CD4-positive, alpha-beta T cell (primary cell): ENCODE data around the gene HSFX4. TPM values are rescaled to one million over a fixed set of nuclear protein-coding genes. Genes with fewer than 3 reads are reported as not detected.

Source experiments
- ATAC-seq: fragments of 200-7000 bp; cut with Tn5 transposase; one replicate; pipeline ENCODE4 v1.10.0; 2022; ENCODE audit warnings: mild to moderate bottlenecking; ENCODE audit not compliant: poor library complexity
- CTCF ChIA-PET: fragments of 350-600 bp; sonication (Branson Sonifier 250); formaldehyde crosslinking; loops from one replicate; lab custom pipeline; 2021; ENCODE audit warnings: antibody characterized with exemption, inconsistent platforms; lab: Charles Lee
- POLR2A ChIA-PET: fragments of 350-600 bp; sonication (Branson Sonifier 250); formaldehyde crosslinking; loops from one replicate; lab custom pipeline; 2021; ENCODE audit warnings: antibody characterized with exemption, inconsistent platforms; lab: Charles Lee
- DNase-seq, 14 experiments: peaks; one replicate each; pipeline ENCODE4 v3.0.0-alpha.2; 2013 to 2020; ENCODE audit warnings: mixed read lengths in 2 of 14
- H3K27ac ChIP-seq, 2 donors: one replicate each; pipeline versions ENCODE4 v1.5.1 to v1.7.0; 2013; ENCODE audit warnings: low read length in 2 of 2, low read depth in 1 of 2, mild to moderate bottlenecking in 1 of 2
- H3K27me3 ChIP-seq, 2 experiments: 1 replicate in 1 of 2; 2 replicates in 1 of 2; pipeline versions ENCODE4 v1.6.1 to v1.7.0; 2013; ENCODE audit warnings: low read length in 2 of 2, control low read depth in 1 of 2, mild to moderate bottlenecking in 1 of 2, moderate library complexity in 1 of 2; ENCODE audit not compliant: insufficient read depth in 2 of 2, control insufficient read depth in 1 of 2
- H3K36me3 ChIP-seq: one replicate; pipeline ENCODE4 v1.6.1; 2013; ENCODE audit warnings: low read length, control low read depth; ENCODE audit not compliant: insufficient read depth
- H3K4me1 ChIP-seq: one replicate; pipeline ENCODE4 v1.6.1; 2013; ENCODE audit warnings: low read length, control low read depth; ENCODE audit not compliant: insufficient read depth
- H3K4me3 ChIP-seq: one replicate; pipeline ENCODE4 v1.5.1; 2013; ENCODE audit warnings: mild to moderate bottlenecking, low read length, moderate library complexity
- H3K9me3 ChIP-seq, 2 experiments: 1 replicate in 1 of 2; 2 replicates in 1 of 2; pipeline versions ENCODE4 v1.6.1 to v1.7.0; 2013; ENCODE audit warnings: low read length in 2 of 2, mild to moderate bottlenecking in 2 of 2, control low read depth in 1 of 2, moderate library complexity in 1 of 2; ENCODE audit not compliant: control insufficient read depth in 1 of 2, insufficient read depth in 1 of 2
- H3K27ac Mint-ChIP-seq: one replicate; pipeline ENCODE4 v1.8.0; 2020; ENCODE audit warnings: mixed read lengths
- H3K27me3 Mint-ChIP-seq: one replicate; pipeline ENCODE4 v1.8.0; 2021; ENCODE audit warnings: mixed read lengths
- H3K36me3 Mint-ChIP-seq: one replicate; pipeline ENCODE4 v1.8.0; 2021; ENCODE audit warnings: low read depth, mixed read lengths
- H3K4me1 Mint-ChIP-seq: one replicate; pipeline ENCODE4 v1.8.0; 2021; ENCODE audit warnings: low read depth, mixed read lengths
- H3K4me3 Mint-ChIP-seq: one replicate; pipeline ENCODE4 v1.8.0; 2020; ENCODE audit warnings: mild to moderate bottlenecking, mixed read lengths
- H3K9me3 Mint-ChIP-seq: one replicate; pipeline ENCODE4 v1.8.0; 2020; ENCODE audit warnings: mixed read lengths
- CTCF ChIP-seq: fragments of 200-600 bp; IDR thresholded peaks from one replicate; pipeline ENCODE4 v1.8.0; 2022; ENCODE audit warnings: antibody characterized with exemption, mild to moderate bottlenecking
- intact Hi-C, 2 experiments: fragments of 100-400 bp; cut with DNase I in 1 of 2; cut with micrococcal nuclease in 1 of 2; formaldehyde crosslinking; loops; one replicate each; pipeline versions ENCODE4 v1.15.1 to v1.9.0; 2023 to 2025; cut with DNase I, micrococcal nuclease
- total RNA-seq, 174 experiments: library from RNA in 2 of 174; stranded (reverse) in 2 of 174; gene quantifications; one replicate each; pipeline ENCODE4 v1.2.3 and lab custom pipeline; 2021 to 2026

The HSFX4 gene
- total RNA-seq, 2 experiments from 2014 or later: not detected

GRCh38 chrX:149938881-149939654, 9.7 kb downstream of the HSFX4 start:
- H3K4me3 Mint-ChIP-seq: peak overlapping the region; percentile 94
- no peaks in the 10 kb centered on the region for H3K9me3 Mint-ChIP-seq
- Histone ChIP-seq H3K4me1 (peaks cover 15% of the 10 kb centered on the region), H3K4me3 (peak overlapping the region; percentile 93), H3K9me3 (no peaks in the 10 kb centered on the region), H3K36me3 (peaks cover 3% of the 10 kb centered on the region), H3K27me3 (no peaks in the 10 kb centered on the region), H3K27ac (peak overlapping the region in 1 of 2 donors; percentile 97)
- intact Hi-C loops: no loop called here
- no peaks in the 10 kb centered on the region for H3K4me1 Mint-ChIP-seq
- peak overlapping the region; percentile 95 for H3K27ac Mint-ChIP-seq
- no peaks in the 10 kb centered on the region for H3K27me3 Mint-ChIP-seq
- H3K36me3 Mint-ChIP-seq: peaks cover 6% of the 10 kb centered on the region
- ATAC-seq (peak; percentile 25), DNase-seq (peak; percentile 80 to 94 (median 88))
- POLR2A ChIA-PET: interaction anchor here (0.9 to 4.0 kb wide), 10 partner anchors 399 to 1458 kb away, joined by 3 to 102 read pairs (median 8); partner anchors contain the start of genes EOLA1, IDS, MTM1 and MTMR1
- TF ChIP-seq CTCF: no peak
- CTCF ChIA-PET: interaction anchor here (0.9 to 1.3 kb wide), 2 partner anchors 398 to 426 kb away, joined by 3 read pairs; partner anchors contain the start of gene EOLA1

GRCh38 chrX:149939655-149939904, 10.2 kb downstream of the HSFX4 start:
- Histone ChIP-seq H3K4me3 (peak overlapping the region; percentile 69), H3K27me3 (no peaks in the 10 kb centered on the region), H3K36me3 (peaks cover 4% of the 10 kb centered on the region), H3K4me1 (peaks cover 15% of the 10 kb centered on the region), H3K27ac (peak overlapping the region; percentile 53 to 70), H3K9me3 (no peaks in the 10 kb centered on the region)
- Mint-ChIP-seq H3K27me3 (no peaks in the 10 kb centered on the region), H3K4me1 (no peaks in the 10 kb centered on the region), H3K9me3 (no peaks in the 10 kb centered on the region), H3K36me3 (peaks cover 1% of the 10 kb centered on the region), H3K27ac (peak overlapping the region; percentile 95), H3K4me3 (peak overlapping the region; percentile 94)
- no peak for TF ChIP-seq CTCF
- POLR2A ChIA-PET: interaction anchor here (1.1 to 4.0 kb wide), 10 partner anchors 400 to 1457 kb away, joined by 3 to 102 read pairs (median 8); partner anchors contain the start of genes EOLA1, IDS, MTM1 and MTMR1
- CTCF ChIA-PET: interaction anchor here (1.3 kb wide), 1 partner anchor 426 kb away, joined by 3 read pairs; no protein-coding TSS in a partner anchor
- peak; percentile 28 for ATAC-seq
- intact Hi-C loops: no loop called here
- peak in 1 of 14 experiments; percentile 83 for DNase-seq

- TF ChIP-seq CTCF: no peak
- POLR2A ChIA-PET: interaction anchor here (1.1 to 4.0 kb wide), 6 partner anchors 400 to 1457 kb away, joined by 3 to 102 read pairs (median 14); partner anchors contain the start of genes EOLA1, IDS, MTM1 and MTMR1
- ATAC-seq (peak; percentile 46), DNase-seq (peak; percentile 84 to 97 (median 89))
- Histone ChIP-seq H3K27me3 (no peaks in the 10 kb centered on the region), H3K36me3 (peaks cover 4% of the 10 kb centered on the region), H3K4me1 (peaks cover 15% of the 10 kb centered on the region), H3K27ac (peak overlapping the region; percentile 53 to 70), H3K9me3 (no peaks in the 10 kb centered on the region), H3K4me3 (peak overlapping the region; percentile 69)
- Mint-ChIP-seq H3K9me3 (no peaks in the 10 kb centered on the region), H3K4me1 (no peaks in the 10 kb centered on the region), H3K36me3 (no peaks in the 10 kb centered on the region), H3K27ac (peak overlapping the region; percentile 95), H3K27me3 (no peaks in the 10 kb centered on the region), H3K4me3 (peak overlapping the region; percentile 94)
- CTCF ChIA-PET: interaction anchor here (0.7 to 1.3 kb wide), 2 partner anchors 412 to 425 kb away, joined by 3 read pairs; no protein-coding TSS in a partner anchor
- intact Hi-C loops: no loop called here
Measured at GRCh38 chrX:149939905-149940673, 10.7 kb downstream of the HSFX4 start.
